CD14-positive monocyte (primary cell): ENCODE results near the gene TMOD1. TPM values are rescaled to one million over a fixed set of nuclear protein-coding genes. Genes with fewer than 3 reads are reported as not detected.

ENCODE experiments used
- DNase-seq, 3 donors: peaks; one replicate each; pipeline ENCODE4 v3.0.0-alpha.2; 2011 to 2022
- H2AFZ ChIP-seq: 2 replicates; pipeline ENCODE4 v1.6.0; 2012; ENCODE audit warnings: mild to moderate bottlenecking, low read depth, low read length, inconsistent platforms; ENCODE audit not compliant: insufficient read depth, poor library complexity, severe bottlenecking
- H3K27ac ChIP-seq, 2 donors: 1 replicate in 1 of 2; 2 replicates in 1 of 2; pipeline ENCODE4 v1.5.1; 2012 to 2013; ENCODE audit warnings: low read length in 2 of 2, control low read depth in 1 of 2, inconsistent platforms in 1 of 2, low read depth in 1 of 2, mild to moderate bottlenecking in 1 of 2
- H3K27me3 ChIP-seq, 2 donors: one replicate each; pipeline versions ENCODE4 v1.6.0 to v1.6.1; 2011 to 2013; ENCODE audit warnings: low read length in 2 of 2; ENCODE audit not compliant: control insufficient read depth in 2 of 2, insufficient read depth in 2 of 2
- H3K36me3 ChIP-seq, 2 donors: replicated peaks in 1 of 2; 1 replicate in 1 of 2; 2 replicates in 1 of 2; pipeline versions ENCODE4 v1.5.1 to v1.6.1; 2012 to 2013; ENCODE audit warnings: low read length in 2 of 2, control low read depth in 1 of 2, inconsistent platforms in 1 of 2, mild to moderate bottlenecking in 1 of 2; ENCODE audit not compliant: insufficient read depth in 2 of 2, control insufficient read depth in 1 of 2
- H3K4me1 ChIP-seq, 2 donors: 1 replicate in 1 of 2; 2 replicates in 1 of 2; pipeline versions ENCODE4 v1.5.1 to v1.6.1; 2012 to 2013; ENCODE audit warnings: low read length in 2 of 2, control low read depth in 1 of 2, inconsistent platforms in 1 of 2, mild to moderate bottlenecking in 1 of 2, moderate library complexity in 1 of 2; ENCODE audit not compliant: insufficient read depth in 2 of 2, control insufficient read depth in 1 of 2
- H3K4me2 ChIP-seq: replicated peaks from 2 replicates; pipeline ENCODE3; 2012; ENCODE audit warnings: low read length, moderate library complexity, mild to moderate bottlenecking; ENCODE audit not compliant: poor library complexity, severe bottlenecking; ENCODE audit errors: extremely low read depth
- H3K4me3 ChIP-seq, 3 experiments: fragments of 200-600 bp in 1 of 3; sonication (generic) in 1 of 3; replicated peaks in 1 of 3; 1 replicate in 2 of 3; 2 replicates in 1 of 3; pipeline ENCODE4 v1.5.1; 2011 to 2013; ENCODE audit warnings: low read length in 3 of 3, mild to moderate bottlenecking in 3 of 3, control low read depth in 2 of 3, low read depth in 2 of 3, inconsistent platforms in 1 of 3, moderate library complexity in 1 of 3
- H3K79me2 ChIP-seq: 2 replicates; pipeline ENCODE4 v1.6.0; 2012; ENCODE audit warnings: mild to moderate bottlenecking, control low read depth, inconsistent platforms, low read length, moderate library complexity; ENCODE audit not compliant: insufficient read depth
- H3K9ac ChIP-seq: 2 replicates; pipeline ENCODE4 v1.6.0; 2017; ENCODE audit warnings: low read length, mild to moderate bottlenecking; ENCODE audit not compliant: insufficient read depth, poor library complexity, severe bottlenecking
- H3K9me3 ChIP-seq, 2 donors: replicated peaks in 1 of 2; 1 replicate in 1 of 2; 2 replicates in 1 of 2; pipeline versions ENCODE4 v1.5.1 to v1.6.1; 2012 to 2013; ENCODE audit warnings: low read length in 2 of 2, control low read depth in 1 of 2; ENCODE audit not compliant: control insufficient read depth in 1 of 2, insufficient read depth in 1 of 2
- H4K20me1 ChIP-seq: 2 replicates; pipeline ENCODE4 v1.6.0; 2012; ENCODE audit warnings: mild to moderate bottlenecking, low read length, control low read depth, moderate library complexity; ENCODE audit not compliant: insufficient read depth
- H3K27ac Mint-ChIP-seq, 7 donors: one replicate each; pipeline ENCODE4 v1.8.0; 2020; ENCODE audit warnings: mild to moderate bottlenecking in 7 of 7, mixed read lengths in 7 of 7, moderate library complexity in 6 of 7, inconsistent platforms in 2 of 7
- H3K27me3 Mint-ChIP-seq, 3 donors: one replicate each; pipeline ENCODE4 v1.8.0; 2021 to 2022; ENCODE audit warnings: low read depth in 3 of 3, mild to moderate bottlenecking in 3 of 3, mixed read lengths in 3 of 3, moderate library complexity in 3 of 3, inconsistent platforms in 1 of 3
- H3K36me3 Mint-ChIP-seq, 2 donors: one replicate each; pipeline ENCODE4 v1.8.0; 2020; ENCODE audit warnings: mixed read lengths in 2 of 2, inconsistent platforms in 1 of 2, mild to moderate bottlenecking in 1 of 2
- H3K4me1 Mint-ChIP-seq: one replicate; pipeline ENCODE4 v1.8.0; 2020; ENCODE audit warnings: mild to moderate bottlenecking, mixed read lengths
- H3K4me3 Mint-ChIP-seq, 2 donors: one replicate each; pipeline ENCODE4 v1.8.0; 2020; ENCODE audit warnings: mild to moderate bottlenecking in 2 of 2, mixed read lengths in 2 of 2, moderate library complexity in 1 of 2
- H3K9me3 Mint-ChIP-seq, 7 donors: one replicate each; pipeline ENCODE4 v1.8.0; 2020 to 2022; ENCODE audit warnings: mixed read lengths in 7 of 7, mild to moderate bottlenecking in 6 of 7, moderate library complexity in 6 of 7, inconsistent platforms in 2 of 7
- WGBS: methylation state at CpG from one replicate; pipeline ENCODE4 v1.1.5; 2013; ENCODE audit warnings: missing lambda C conversion rate; ENCODE audit not compliant: insufficient coverage; 5-methylcytosine and 5-hydroxymethylcytosine counted together
- intact Hi-C, 2 donors: fragments of 100-400 bp; cut with micrococcal nuclease; formaldehyde crosslinking; loops; one replicate each; pipeline versions ENCODE4 v1.15.0 to v1.15.1; 2023
- polyA plus RNA-seq, 3 donors: library from polyadenylated mRNA; depleted of rRNA in 1 of 3; unstranded in 2 of 3; stranded (reverse) in 1 of 3; fragments of 300-500 nt in 2 of 3; fragments of >200 nt in 1 of 3; fragmentation: Illumina TruSeq in 2 of 3; gene quantifications; 1 replicate in 2 of 3; 2 replicates in 1 of 3; pipeline ENCODE4 v1.2.3, GENCODE V29; 2012 to 2021
- TF ChIP-seq, protein P1 (sequence below): fragments of 200-600 bp; IDR thresholded peaks from one replicate; pipeline ENCODE4 v1.8.0; 2022; ENCODE audit warnings: antibody characterized with exemption, mild to moderate bottlenecking

Gene TMOD1
- polyA plus RNA-seq, 3 donors: 0.09 to 0.81 (median 0.59) TPM

DNA sequence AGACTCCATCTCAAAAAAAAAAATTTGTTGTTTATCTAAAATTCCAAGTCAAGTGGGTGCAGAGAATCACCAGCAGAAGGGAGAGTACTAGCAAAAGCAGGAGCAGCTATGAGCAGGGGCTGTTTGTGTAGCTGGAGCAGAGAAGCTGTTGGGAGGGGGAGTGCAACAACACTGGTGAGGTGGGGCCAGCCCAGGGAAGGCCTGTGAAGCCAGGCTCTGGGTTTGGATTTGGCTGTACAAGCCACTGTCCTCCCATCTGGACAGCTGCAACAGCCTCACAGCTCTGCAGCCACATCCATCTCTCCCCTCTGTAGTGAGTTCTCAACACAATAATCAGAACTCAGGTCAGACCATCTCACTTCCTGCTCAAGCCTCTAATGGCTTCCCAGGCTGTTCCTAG, 59.4 kb downstream of the TMOD1 start:
- DNase-seq: no peak
- H3K9ac ChIP-seq: no peak overlapping the region

DNA sequence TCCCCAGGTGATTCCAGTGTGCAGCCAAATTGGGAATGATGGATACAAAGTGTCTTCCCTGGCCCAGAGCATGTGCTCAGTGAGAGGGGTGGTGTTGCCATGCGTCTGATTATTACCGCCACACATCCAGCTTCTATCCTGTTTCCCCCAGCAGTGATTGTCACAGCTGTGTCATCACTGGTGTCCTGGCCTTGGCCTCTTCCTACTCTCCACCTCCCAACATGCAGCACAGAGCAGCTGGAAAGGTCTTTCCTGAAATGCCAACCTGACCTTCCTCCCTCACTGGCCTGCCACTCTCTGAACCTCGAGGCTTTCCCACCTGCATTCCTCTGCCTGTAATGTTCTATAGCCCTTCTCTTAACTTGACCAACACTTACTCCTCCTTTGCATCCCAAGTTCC, 60.0 kb downstream of the TMOD1 start:
- Histone ChIP-seq H2AFZ (peak overlapping the region; percentile 17), H3K4me1 (peaks cover 21 to 25% of the 10 kb centered on the region in 2 donors), H3K79me2 (no peaks in the 10 kb centered on the region), H4K20me1 (no peaks in the 10 kb centered on the region), H3K27me3 (no peaks in the 10 kb centered on the region), H3K4me3 (no peak overlapping the region), H3K9ac (no peak overlapping the region), H3K27ac (no peak overlapping the region), H3K9me3 (no peaks in the 10 kb centered on the region), H3K36me3 (no peaks in the 10 kb centered on the region), H3K4me2 (no peak overlapping the region)
- Mint-ChIP-seq H3K27me3 (peaks cover 2 to 3% (median 2%) of the 10 kb centered on the region in 3 donors), H3K9me3 (peaks cover 0 to 1% (median 0%) of the 10 kb centered on the region in 7 donors), H3K4me3 (no peak overlapping the region), H3K4me1 (peaks cover 29% of the 10 kb centered on the region), H3K36me3 (no peaks in the 10 kb centered on the region), H3K27ac (no peak overlapping the region)
- intact Hi-C loops: no loop called here
- WGBS: 40% methylated on average over 2 of the region's 3 CpGs
- TF ChIP-seq, protein P1, sequence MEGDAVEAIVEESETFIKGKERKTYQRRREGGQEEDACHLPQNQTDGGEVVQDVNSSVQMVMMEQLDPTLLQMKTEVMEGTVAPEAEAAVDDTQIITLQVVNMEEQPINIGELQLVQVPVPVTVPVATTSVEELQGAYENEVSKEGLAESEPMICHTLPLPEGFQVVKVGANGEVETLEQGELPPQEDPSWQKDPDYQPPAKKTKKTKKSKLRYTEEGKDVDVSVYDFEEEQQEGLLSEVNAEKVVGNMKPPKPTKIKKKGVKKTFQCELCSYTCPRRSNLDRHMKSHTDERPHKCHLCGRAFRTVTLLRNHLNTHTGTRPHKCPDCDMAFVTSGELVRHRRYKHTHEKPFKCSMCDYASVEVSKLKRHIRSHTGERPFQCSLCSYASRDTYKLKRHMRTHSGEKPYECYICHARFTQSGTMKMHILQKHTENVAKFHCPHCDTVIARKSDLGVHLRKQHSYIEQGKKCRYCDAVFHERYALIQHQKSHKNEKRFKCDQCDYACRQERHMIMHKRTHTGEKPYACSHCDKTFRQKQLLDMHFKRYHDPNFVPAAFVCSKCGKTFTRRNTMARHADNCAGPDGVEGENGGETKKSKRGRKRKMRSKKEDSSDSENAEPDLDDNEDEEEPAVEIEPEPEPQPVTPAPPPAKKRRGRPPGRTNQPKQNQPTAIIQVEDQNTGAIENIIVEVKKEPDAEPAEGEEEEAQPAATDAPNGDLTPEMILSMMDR: no peak
- no peak for DNase-seq

More for the DNA sequence above, 59.4 kb downstream of the TMOD1 start:
- peaks cover 30% of the 10 kb centered on the region for H3K4me1 Mint-ChIP-seq
- Histone ChIP-seq H3K9me3 (no peaks in the 10 kb centered on the region), H3K79me2 (no peaks in the 10 kb centered on the region), H3K4me2 (no peak overlapping the region), H4K20me1 (no peaks in the 10 kb centered on the region), H3K27ac (no peak overlapping the region), H3K36me3 (no peaks in the 10 kb centered on the region), H3K4me3 (no peak overlapping the region), H2AFZ (no peak overlapping the region), H3K27me3 (no peaks in the 10 kb centered on the region), H3K4me1 (peaks cover 21 to 25% of the 10 kb centered on the region in 2 donors)
- intact Hi-C loops: no loop called here
- TF ChIP-seq, protein P1: no peak
- no peaks in the 10 kb centered on the region for H3K36me3 Mint-ChIP-seq
- H3K27me3 Mint-ChIP-seq: peaks cover 2 to 5% (median 4%) of the 10 kb centered on the region in 3 donors
- peak overlapping the region in 1 of 7 donors; percentile 23 for H3K27ac Mint-ChIP-seq
- H3K4me3 Mint-ChIP-seq: no peak overlapping the region
- peaks cover 0 to 1% (median 0%) of the 10 kb centered on the region in 7 donors for H3K9me3 Mint-ChIP-seq
